Urinary bladder (tissue), 4 donors: ENCODE data around the gene SLC16A12. TPM values are rescaled to one million over a fixed set of nuclear protein-coding genes. Genes with fewer than 3 reads are reported as not detected.

Experiments used
- DNase-seq: peaks from one replicate; pipeline ENCODE4 v3.0.0-alpha.2; 2015; ENCODE audit errors: extremely low spot score
- H3K27ac ChIP-seq: one replicate; pipeline ENCODE4 v1.5.1; 2013; ENCODE audit warnings: low read depth, mild to moderate bottlenecking, moderate library complexity
- H3K36me3 ChIP-seq: one replicate; pipeline ENCODE4 v1.6.1; 2013; ENCODE audit warnings: mild to moderate bottlenecking, moderate library complexity; ENCODE audit not compliant: insufficient read depth
- H3K4me1 ChIP-seq: one replicate; pipeline ENCODE4 v1.6.1; 2013; ENCODE audit warnings: mild to moderate bottlenecking, moderate library complexity; ENCODE audit not compliant: insufficient read depth
- H3K4me3 ChIP-seq: one replicate; pipeline ENCODE4 v1.5.1; 2013; ENCODE audit warnings: low read depth, low read length
- WGBS: extraction: QIAGEN DNeasy Blood & Tissue Kit; methylation state at CpG from one replicate; pipeline ENCODE4 v1.1.7; 2013; 5-methylcytosine and 5-hydroxymethylcytosine counted together
- polyA plus RNA-seq: library from polyadenylated mRNA; stranded (reverse); fragments of 200-250 nt; gene quantifications from one replicate; pipeline ENCODE4 v1.2.3, GENCODE V29; 2013
- total RNA-seq: library from RNA; depleted of rRNA; stranded (reverse); fragments of >200 nt; gene quantifications from one replicate; pipeline ENCODE4 v1.2.3, GENCODE V29; 2014
- donor health status: healthy with polysubstance abuse.
- donor health status: healthy.

The SLC16A12 gene
- total and polyA plus RNA-seq, 2 donors = 1.1 to 4.2 TPM

DNA sequence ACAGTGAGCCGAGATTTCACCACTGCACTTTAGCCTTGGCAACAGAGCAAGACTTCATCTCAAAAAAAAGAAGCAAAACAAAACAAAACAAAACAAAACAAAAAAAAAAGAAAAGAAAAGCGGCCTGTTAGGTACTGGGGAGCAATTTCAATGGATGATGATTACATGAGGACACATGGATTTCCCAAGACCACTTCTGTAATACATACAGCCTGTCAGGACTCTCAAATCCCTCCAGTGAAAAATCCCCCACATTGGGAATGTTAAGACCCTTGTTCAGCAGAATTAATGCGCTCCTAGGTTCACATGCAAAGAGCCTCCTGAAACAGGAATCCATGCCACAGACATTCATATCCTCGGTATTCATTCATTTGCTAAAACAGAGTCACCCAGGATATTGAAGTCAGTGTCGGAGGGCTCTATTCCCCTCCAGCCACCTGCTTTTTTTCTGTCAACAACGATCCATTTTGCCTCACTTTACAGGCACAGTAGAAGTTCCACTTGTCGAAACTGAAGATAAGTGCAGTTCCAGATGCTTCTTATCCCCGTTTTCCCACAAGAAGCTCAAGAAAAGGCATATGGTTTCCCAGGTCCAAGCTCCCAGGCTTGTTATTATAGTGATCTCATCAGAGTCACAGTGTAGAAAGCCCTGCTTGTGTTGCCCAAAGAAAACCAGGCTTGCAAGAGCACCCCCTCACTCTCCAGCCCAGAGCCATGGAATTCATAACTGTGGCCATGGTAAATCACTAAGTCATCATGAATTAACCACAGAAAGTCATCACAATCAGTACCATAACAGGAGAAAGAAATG is 20.2 kb downstream of the SLC16A12 start:
- H3K4me3 ChIP-seq = no peak overlapping the region
- DNase-seq = no peak
- no peaks in the 10 kb centered on the region for H3K36me3 ChIP-seq
- H3K27ac ChIP-seq = no peak overlapping the region
- WGBS = 55% methylated on average over 8 of the region's 8 CpGs
- H3K4me1 ChIP-seq = no peaks in the 10 kb centered on the region

DNA sequence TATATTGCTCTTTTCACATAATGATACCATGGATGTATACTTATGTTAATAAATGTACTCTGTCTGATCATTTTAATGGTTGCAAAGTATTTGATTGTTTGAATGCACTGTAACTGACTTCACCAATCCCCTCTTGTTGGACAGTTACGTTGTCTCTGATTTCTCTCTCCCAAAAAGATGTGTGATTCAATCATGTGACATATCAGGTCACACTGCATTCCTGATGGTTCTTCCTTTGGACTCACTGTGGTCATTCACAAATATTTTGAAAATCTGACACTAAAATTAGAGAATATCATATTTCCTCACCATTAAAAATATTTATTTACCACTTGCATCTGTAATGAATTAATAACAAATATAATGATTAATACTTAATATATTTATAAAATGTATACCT is 22.2 kb downstream of the SLC16A12 start:
- Histone ChIP-seq H3K4me1 (no peaks in the 10 kb centered on the region), H3K27ac (no peak overlapping the region), H3K36me3 (no peaks in the 10 kb centered on the region), H3K4me3 (no peak overlapping the region)
- DNase-seq = no peak
- WGBS = 88% methylated on average over 1 of the region's 1 CpG

DNA sequence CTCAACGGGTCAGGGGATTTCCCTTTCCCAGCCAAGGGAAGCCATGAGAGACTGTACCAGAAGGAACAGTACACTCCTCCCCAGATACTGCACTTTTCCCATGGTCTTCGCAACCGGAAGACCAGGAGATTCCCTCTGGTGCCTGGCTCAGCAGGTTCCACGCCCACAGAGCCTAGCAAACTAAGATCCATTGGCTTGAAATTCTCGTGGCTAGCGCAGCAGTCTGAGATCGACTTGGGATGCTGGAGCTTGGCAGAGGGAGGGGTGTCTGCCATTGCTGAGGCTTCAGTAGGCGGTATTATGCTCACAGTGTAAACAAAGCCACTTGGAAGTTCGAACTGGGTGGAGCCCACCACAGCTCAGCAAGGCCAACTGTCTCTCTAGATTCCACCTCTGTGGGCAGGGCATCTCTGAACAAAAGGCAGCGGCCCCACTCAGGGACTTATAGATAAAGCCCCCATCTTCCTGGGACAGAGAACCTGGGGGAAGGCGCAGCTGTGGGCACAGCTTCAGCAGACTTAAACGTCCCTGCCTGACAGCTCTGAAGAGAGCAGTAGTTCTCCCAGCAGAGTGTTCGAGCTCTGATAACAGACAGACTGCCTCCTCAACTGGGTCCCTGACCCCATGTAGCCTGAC is 29.6 kb downstream of the SLC16A12 start:
- DNase-seq = no peak
- no peaks in the 10 kb centered on the region for H3K4me1 ChIP-seq
- H3K4me3 ChIP-seq = no peak overlapping the region
- no peak overlapping the region for H3K27ac ChIP-seq
- no peaks in the 10 kb centered on the region for H3K36me3 ChIP-seq
- WGBS = 81% methylated on average over 13 of the region's 13 CpGs

DNA sequence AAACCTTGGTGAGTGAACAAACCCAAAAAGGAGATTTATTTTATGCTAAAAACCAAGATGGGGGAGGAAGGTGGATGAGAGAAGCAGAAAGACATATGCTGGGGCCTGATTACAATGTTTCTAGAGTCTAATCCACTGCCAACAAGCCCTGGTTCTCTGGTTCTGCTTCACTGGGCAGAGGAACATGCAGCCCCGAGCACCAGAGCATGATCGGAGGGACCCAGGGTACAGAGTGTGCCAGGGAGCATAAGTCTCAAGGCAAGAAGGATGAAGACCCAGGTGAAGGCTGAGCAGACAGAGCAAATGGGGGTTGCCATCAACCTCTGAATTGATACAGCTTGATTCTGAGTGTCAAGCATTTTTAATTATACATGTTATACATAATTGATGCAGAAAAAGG is 30.7 kb downstream of the SLC16A12 start:
- H3K4me1 ChIP-seq = no peaks in the 10 kb centered on the region
- WGBS = 97% methylated on average over 2 of the region's 2 CpGs
- no peak overlapping the region for H3K4me3 ChIP-seq
- H3K36me3 ChIP-seq = no peaks in the 10 kb centered on the region
- no peak for DNase-seq
- H3K27ac ChIP-seq = no peak overlapping the region

DNA sequence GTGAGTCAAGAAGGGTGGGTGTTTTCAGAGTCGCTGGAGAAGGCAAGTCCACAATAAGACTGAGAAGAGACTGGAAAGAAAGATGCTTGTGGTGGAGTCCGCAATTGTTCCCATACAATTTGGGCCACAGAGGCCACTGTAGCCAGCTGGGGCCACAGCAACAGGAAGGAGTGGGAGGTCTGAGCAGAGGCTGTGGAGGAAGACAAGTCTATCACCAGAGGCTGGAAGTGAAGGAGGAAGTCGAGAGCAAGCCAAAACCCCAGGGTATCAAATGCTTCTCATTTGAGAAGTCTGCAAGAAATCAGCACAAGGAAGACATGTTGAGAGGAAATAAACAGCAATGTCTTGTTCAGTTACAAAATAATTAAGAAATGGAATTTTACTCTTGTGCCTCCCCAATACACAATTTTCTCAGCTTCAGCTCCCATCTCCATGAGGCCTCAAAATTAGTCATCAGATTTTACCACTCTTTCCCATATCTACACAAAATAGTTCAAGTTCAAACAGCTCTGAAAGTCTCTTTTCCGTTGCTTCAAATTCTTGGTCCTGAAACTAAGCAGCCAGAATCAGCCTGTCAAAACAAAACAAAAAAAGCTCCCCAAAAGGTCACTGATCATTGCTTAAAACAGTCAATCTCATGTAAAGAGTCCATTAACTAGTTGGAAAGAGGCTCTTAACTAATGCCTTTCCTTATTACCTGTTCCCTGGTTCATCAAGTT is 31.6 kb downstream of the SLC16A12 start:
- WGBS = 74% methylated on average over 4 of the region's 4 CpGs

DNA sequence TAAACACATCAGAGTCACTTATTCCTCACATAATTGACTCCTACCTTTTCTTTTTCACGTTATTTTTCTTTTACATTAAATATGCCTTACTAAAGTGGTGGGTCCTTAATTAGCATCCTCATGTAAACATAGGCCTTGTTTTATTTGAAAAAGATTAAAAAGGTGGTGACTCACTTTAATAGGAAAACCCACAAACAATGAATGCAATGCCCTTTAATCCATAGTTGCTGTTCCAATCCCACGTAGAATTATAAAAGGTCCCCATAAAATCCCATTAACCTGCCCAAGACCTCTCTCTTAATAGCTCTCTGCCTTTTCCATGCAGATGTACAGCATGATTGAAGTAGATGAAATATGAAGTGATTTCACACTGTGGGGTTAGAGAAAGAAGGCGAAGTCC is 32.2 kb downstream of the SLC16A12 start:
- H3K27ac ChIP-seq = no peak overlapping the region
- no peaks in the 10 kb centered on the region for H3K4me1 ChIP-seq
- DNase-seq = no peak
- no peaks in the 10 kb centered on the region for H3K36me3 ChIP-seq
- whole genome bisulfite sequencing = 80% methylated on average over 3 of the region's 3 CpGs
- H3K4me3 ChIP-seq = no peak overlapping the region

More for the DNA sequence above, 31.6 kb downstream of the SLC16A12 start:
- no peak overlapping the region for H3K27ac ChIP-seq
- no peak overlapping the region for H3K4me3 ChIP-seq
- no peak for DNase-seq
- H3K36me3 ChIP-seq = no peaks in the 10 kb centered on the region
- no peaks in the 10 kb centered on the region for H3K4me1 ChIP-seq

DNA sequence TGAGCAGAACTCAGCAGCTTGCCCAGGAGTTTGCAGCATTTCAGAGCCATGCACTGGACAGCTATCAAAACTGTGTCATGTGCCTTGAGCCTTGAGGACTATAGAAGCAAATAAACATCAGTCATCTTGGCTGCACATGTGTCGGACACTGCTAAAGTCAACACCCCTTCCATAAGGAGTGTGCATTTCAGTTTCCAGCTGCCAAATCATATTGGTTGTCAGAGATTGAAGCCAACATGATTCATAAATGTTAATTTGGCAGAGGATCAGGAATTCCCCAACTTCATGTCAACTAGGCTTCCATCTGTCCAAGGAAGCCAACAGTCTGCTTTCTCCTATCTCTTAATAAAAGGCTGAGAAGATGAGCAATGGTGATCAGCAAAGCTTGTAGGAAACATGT is 32.8 kb downstream of the SLC16A12 start:
- no peak for DNase-seq
- WGBS = 66% methylated on average over 1 of the region's 1 CpG
- H3K4me3 ChIP-seq = no peak overlapping the region
- no peak overlapping the region for H3K27ac ChIP-seq
- no peaks in the 10 kb centered on the region for H3K4me1 ChIP-seq
- H3K36me3 ChIP-seq = no peaks in the 10 kb centered on the region

DNA sequence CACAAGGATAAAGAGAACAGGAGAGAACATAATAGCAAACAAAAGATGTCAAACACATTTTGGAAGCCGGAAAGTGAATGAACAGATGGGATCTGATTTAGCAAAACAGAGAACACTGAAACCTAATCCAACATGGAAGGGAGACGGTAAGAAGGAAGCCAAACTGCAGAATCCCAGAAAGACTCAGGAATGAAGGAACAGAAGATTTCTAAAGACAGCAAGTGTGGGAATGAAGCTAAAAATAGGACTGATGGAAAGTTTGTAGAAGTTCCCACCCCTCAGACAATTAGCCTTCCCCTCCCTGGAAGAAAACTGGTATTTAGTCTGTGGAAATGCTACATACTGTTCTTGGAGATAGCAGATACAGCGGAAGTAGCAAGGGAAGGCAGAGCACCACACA is 40.8 kb downstream of the SLC16A12 start:
- H3K36me3 ChIP-seq = no peaks in the 10 kb centered on the region
- H3K4me1 ChIP-seq = no peaks in the 10 kb centered on the region
- WGBS = 64% methylated on average over 3 of the region's 3 CpGs
- no peak overlapping the region for H3K27ac ChIP-seq
- H3K4me3 ChIP-seq = no peak overlapping the region
- no peak for DNase-seq

DNA sequence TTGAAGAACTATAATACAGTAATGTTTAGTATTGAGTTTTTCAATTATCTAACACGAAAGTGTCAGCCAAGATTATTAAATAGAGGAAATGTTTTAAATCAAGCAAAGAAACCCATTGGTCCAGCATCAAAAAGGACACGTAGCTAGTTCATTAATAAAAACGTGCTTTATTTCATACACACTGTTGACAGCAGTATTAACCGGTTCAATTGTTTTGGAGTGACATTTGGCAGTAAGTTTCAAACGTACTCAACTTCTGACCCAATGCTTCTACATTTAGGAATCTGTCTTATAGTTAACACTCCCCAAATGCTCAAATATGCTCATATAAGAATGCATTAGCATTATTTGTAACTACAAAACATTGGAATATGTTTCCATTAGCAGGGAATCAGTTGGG is 41.3 kb downstream of the SLC16A12 start:
- Histone ChIP-seq H3K27ac (no peak overlapping the region), H3K36me3 (no peaks in the 10 kb centered on the region), H3K4me1 (no peaks in the 10 kb centered on the region), H3K4me3 (no peak overlapping the region)
- DNase-seq = no peak
- WGBS = 60% methylated on average over 5 of the region's 5 CpGs

DNA sequence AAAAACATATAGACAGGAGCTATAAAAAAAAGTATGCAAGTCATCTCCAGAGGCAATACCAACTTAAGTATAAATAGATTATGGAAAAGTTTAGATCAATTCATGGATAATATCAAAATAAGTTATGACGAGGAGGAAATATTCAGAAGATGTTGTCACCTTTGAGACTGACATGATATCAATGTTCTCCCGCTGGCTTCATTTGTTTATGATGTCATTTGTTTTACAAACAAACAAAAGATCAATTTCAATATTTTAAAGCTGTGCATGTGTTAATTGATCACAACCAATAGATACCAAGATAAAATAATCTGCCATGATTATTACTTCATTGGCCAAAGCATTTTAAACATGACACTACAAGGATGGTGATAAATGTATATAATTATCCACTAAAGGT is 43.5 kb downstream of the SLC16A12 start:
- DNase-seq = no peak
- no peaks in the 10 kb centered on the region for H3K36me3 ChIP-seq
- 90% methylated on average over 2 of the region's 2 CpGs for whole genome bisulfite sequencing
- no peak overlapping the region for H3K27ac ChIP-seq
- H3K4me1 ChIP-seq = no peaks in the 10 kb centered on the region
- no peak overlapping the region for H3K4me3 ChIP-seq

DNA sequence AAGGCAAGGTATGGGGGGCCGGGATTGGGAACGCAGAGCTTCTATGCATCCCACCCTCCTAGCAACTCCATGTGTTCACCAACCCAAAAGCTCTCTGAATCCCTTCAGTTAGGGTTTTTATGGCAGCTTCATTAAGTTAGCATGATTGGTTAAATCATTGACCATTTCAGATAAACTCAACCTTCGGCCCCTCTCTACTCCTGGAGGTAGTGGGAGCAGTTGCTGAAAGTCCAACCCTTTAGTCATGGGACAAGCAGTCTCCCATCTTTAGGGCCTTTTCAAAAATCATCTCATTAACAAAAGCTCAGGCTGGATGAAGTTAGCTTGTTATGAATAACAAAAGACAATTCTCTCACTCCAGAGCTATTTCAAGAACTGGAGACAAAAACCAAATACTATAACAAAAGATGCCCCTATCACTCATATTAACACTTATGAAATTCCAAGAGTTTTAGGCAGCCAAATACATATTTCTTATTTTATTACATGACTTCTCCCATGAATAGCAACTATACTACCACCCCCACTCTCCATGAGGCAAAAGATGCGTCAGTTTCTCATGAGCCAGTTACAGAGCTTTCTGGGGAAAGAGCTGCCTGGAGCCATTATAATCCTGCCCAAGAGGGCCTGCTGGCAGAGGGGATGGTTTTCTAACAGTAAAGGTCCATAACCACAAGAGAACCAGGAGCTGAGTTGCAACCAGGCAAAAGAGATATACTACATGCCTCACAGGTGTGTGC is 44.6 kb downstream of the SLC16A12 start:
- Histone ChIP-seq H3K4me1 (no peaks in the 10 kb centered on the region), H3K27ac (no peak overlapping the region), H3K36me3 (no peaks in the 10 kb centered on the region), H3K4me3 (no peak overlapping the region)
- DNase-seq = no peak
- WGBS = 97% methylated on average over 4 of the region's 4 CpGs

DNA sequence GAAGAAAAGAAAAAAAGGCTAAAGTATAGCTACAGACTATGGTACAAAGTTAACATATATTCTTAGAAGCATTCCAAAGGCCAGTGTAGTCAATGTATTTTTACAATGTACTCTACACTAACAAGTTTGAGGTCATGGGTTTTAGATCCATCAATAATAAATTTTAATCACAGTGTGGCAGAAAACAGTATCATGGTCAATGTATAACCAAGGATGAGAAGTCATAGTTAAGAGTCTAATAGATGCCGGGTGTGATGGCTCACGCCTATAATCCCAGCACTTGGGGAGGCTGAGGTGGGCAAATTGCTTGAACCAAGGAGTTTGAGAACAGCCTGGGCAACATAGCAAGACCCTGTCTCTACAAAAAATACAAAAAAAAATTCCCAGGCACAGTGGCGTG is 53.1 kb downstream of the SLC16A12 start:
- DNase-seq = no peak
- WGBS = 98% methylated on average over 3 of the region's 3 CpGs
- no peak overlapping the region for H3K4me3 ChIP-seq
- no peaks in the 10 kb centered on the region for H3K36me3 ChIP-seq
- H3K27ac ChIP-seq = no peak overlapping the region
- no peaks in the 10 kb centered on the region for H3K4me1 ChIP-seq

DNA sequence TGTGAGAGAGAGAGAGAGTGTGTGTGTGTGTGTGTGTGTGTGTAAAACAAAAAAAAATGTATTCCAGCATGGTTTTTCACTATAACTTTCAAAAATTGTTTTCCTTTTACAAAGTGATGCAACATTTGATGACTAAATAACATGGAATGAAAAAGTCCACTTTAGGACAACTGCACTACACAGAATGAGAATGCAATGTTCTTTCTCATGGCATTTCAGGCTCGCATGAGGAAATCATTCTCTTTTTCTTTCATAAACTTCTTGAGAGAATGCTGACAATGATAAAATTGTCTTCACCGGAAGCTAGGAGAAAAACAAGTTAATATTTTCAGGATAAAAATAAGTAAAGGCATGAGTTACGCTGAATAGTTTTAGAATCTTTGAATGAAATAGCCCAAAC is 53.7 kb downstream of the SLC16A12 start:
- WGBS = 47% methylated on average over 3 of the region's 3 CpGs
- Histone ChIP-seq H3K36me3 (no peaks in the 10 kb centered on the region), H3K4me3 (no peak overlapping the region), H3K4me1 (no peaks in the 10 kb centered on the region), H3K27ac (no peak overlapping the region)
- DNase-seq = no peak
